Measurements from ENCODE around the gene LTA.

GRCh38 chr6:31587791-31588777, 16.0 kb downstream of the LTA start:
- TF ChIP-seq, protein P1, sequence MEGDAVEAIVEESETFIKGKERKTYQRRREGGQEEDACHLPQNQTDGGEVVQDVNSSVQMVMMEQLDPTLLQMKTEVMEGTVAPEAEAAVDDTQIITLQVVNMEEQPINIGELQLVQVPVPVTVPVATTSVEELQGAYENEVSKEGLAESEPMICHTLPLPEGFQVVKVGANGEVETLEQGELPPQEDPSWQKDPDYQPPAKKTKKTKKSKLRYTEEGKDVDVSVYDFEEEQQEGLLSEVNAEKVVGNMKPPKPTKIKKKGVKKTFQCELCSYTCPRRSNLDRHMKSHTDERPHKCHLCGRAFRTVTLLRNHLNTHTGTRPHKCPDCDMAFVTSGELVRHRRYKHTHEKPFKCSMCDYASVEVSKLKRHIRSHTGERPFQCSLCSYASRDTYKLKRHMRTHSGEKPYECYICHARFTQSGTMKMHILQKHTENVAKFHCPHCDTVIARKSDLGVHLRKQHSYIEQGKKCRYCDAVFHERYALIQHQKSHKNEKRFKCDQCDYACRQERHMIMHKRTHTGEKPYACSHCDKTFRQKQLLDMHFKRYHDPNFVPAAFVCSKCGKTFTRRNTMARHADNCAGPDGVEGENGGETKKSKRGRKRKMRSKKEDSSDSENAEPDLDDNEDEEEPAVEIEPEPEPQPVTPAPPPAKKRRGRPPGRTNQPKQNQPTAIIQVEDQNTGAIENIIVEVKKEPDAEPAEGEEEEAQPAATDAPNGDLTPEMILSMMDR (IDR thresholded peaks at IDR 0.05) = no peak
- TF ChIP-seq POLR2AphosphoS5 (IDR thresholded peaks at IDR 0.05) = no peak

Data from upper lobe of left lung (tissue), 4 donors.